Hepatocyte (in vitro differentiated cells): ENCODE measurements around the gene KATNB1.
"Not testable (repeated sequence)": the region's sequence is repeated elsewhere in the genome, so short reads cannot be mapped to it uniquely, and the experiment has no call there.

ENCODE experiments used
- EZH2 ChIP-seq: fragments of 200-600 bp; sonication (generic); IDR thresholded peaks from 2 replicates; pipeline ENCODE4 v1.6.1; 2016; ENCODE audit warnings: antibody characterized with exemption, mild to moderate bottlenecking, borderline replicate concordance
- TF ChIP-seq, protein P1 (sequence below): fragments of 200-600 bp; sonication (generic); IDR thresholded peaks from 2 replicates; pipeline ENCODE4 v1.5.1; 2016; ENCODE audit warnings: antibody characterized with exemption, mild to moderate bottlenecking; ENCODE audit not compliant: poor library complexity

DNA sequence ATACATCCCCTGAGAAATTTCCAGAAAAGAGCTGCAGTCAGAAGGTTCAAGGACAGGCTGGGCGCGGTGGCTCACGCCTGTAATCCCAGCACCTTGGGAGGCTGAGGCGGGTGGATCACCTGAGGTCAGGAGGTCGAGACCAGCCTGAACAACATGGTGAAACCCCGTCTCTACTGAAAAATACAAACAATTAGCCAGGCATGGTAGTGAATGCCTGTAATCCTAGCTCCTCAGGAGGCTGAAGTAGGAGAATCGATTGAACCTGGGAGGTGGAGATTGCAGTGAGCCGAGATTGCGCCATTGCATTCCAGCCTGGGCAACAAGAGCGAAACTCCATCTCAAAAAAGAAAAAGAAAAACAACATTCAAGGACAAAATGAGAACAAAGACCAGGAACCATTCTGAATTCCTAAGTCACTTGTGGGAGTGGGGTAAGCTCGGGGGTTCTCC lies 47.1 kb downstream of the KATNB1 start:
- TF ChIP-seq, protein P1, sequence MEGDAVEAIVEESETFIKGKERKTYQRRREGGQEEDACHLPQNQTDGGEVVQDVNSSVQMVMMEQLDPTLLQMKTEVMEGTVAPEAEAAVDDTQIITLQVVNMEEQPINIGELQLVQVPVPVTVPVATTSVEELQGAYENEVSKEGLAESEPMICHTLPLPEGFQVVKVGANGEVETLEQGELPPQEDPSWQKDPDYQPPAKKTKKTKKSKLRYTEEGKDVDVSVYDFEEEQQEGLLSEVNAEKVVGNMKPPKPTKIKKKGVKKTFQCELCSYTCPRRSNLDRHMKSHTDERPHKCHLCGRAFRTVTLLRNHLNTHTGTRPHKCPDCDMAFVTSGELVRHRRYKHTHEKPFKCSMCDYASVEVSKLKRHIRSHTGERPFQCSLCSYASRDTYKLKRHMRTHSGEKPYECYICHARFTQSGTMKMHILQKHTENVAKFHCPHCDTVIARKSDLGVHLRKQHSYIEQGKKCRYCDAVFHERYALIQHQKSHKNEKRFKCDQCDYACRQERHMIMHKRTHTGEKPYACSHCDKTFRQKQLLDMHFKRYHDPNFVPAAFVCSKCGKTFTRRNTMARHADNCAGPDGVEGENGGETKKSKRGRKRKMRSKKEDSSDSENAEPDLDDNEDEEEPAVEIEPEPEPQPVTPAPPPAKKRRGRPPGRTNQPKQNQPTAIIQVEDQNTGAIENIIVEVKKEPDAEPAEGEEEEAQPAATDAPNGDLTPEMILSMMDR: not testable (repeated sequence)
- TF ChIP-seq EZH2: not testable (repeated sequence)
